ENCODE measurements around the gene MAGEA4. TPM values are rescaled to one million over a fixed set of nuclear protein-coding genes. Genes with fewer than 3 reads are reported as not detected.
"Not testable (repeated sequence)": the region's sequence is repeated elsewhere in the genome, so short reads cannot be mapped to it uniquely, and the experiment has no call there.

Gene MAGEA4
- total RNA-seq, 2 experiments from 2014 or later = not detected

- H3K27ac Mint-ChIP-seq = no peak overlapping the region
- no peaks in the 10 kb centered on the region for H3K36me3 Mint-ChIP-seq (ENCODE audit: low read depth)
- no peak for DNase-seq
- no peaks in the 10 kb centered on the region for H3K9me3 Mint-ChIP-seq (ENCODE audit: low read depth)
- H3K4me3 Mint-ChIP-seq = no peak overlapping the region
- H3K4me1 Mint-ChIP-seq = no peaks in the 10 kb centered on the region
- ChIA-PET POLR2A (no interaction called here), CTCF (no interaction called here)
- intact Hi-C loops (cut with DNase I, micrococcal nuclease) = no loop called here
- H3K27me3 Mint-ChIP-seq = no peaks in the 10 kb centered on the region
- no peak for ATAC-seq
These were observed 9.7 kb upstream of the MAGEA4 start for GRCh38 chrX:151902813-151903591.

- ChIA-PET CTCF (no interaction called here), POLR2A (no interaction called here)
- Mint-ChIP-seq H3K27ac (no peak overlapping the region), H3K27me3 (no peaks in the 10 kb centered on the region), H3K4me1 (no peaks in the 10 kb centered on the region), H3K9me3 (ENCODE audit: low read depth) (no peaks in the 10 kb centered on the region), H3K4me3 (no peak overlapping the region), H3K36me3 (ENCODE audit: low read depth) (no peaks in the 10 kb centered on the region)
- intact Hi-C loops (cut with DNase I, micrococcal nuclease) = no loop called here
- DNase-seq = no peak
- no peak for ATAC-seq
These were observed 7.7 kb upstream of the MAGEA4 start for GRCh38 chrX:151904989-151905388.

GRCh38 chrX:151912221-151912620, 468 bp upstream of the MAGEA4 start:
- H3K9me3 Mint-ChIP-seq (ENCODE audit: low read depth) = no peaks in the 10 kb centered on the region
- intact Hi-C loops (cut with DNase I, micrococcal nuclease) = no loop called here
- no peaks in the 10 kb centered on the region for H3K36me3 Mint-ChIP-seq (ENCODE audit: low read depth)
- no peak for DNase-seq
- no peak overlapping the region for H3K4me3 Mint-ChIP-seq
- ChIA-PET CTCF (no interaction called here), POLR2A (no interaction called here)
- ATAC-seq = no peak
- no peaks in the 10 kb centered on the region for H3K27me3 Mint-ChIP-seq
- no peaks in the 10 kb centered on the region for H3K4me1 Mint-ChIP-seq
- no peak overlapping the region for H3K27ac Mint-ChIP-seq

GRCh38 chrX:151918736-151919135, 6.0 kb downstream of the MAGEA4 start:
- H3K27ac Mint-ChIP-seq; H3K27me3 Mint-ChIP-seq; POLR2A ChIA-PET; CTCF ChIA-PET; H3K9me3 Mint-ChIP-seq (ENCODE audit: low read depth); intact Hi-C loops (cut with DNase I, micrococcal nuclease); DNase-seq; ATAC-seq; H3K4me1 Mint-ChIP-seq; H3K4me3 Mint-ChIP-seq; H3K36me3 Mint-ChIP-seq (ENCODE audit: low read depth): not testable (repeated sequence)

- ChIA-PET POLR2A (no interaction called here), CTCF (no interaction called here)
- Mint-ChIP-seq H3K4me1 (no peaks in the 10 kb centered on the region), H3K4me3 (no peak overlapping the region), H3K36me3 (ENCODE audit: low read depth) (no peaks in the 10 kb centered on the region), H3K27ac (no peak overlapping the region), H3K9me3 (ENCODE audit: low read depth) (no peaks in the 10 kb centered on the region), H3K27me3 (no peaks in the 10 kb centered on the region)
- intact Hi-C loops (cut with DNase I, micrococcal nuclease) = no loop called here
- no peak for DNase-seq
- no peak for ATAC-seq
These were observed 6.9 kb downstream of the MAGEA4 start for GRCh38 chrX:151919610-151920009.

DNA sequence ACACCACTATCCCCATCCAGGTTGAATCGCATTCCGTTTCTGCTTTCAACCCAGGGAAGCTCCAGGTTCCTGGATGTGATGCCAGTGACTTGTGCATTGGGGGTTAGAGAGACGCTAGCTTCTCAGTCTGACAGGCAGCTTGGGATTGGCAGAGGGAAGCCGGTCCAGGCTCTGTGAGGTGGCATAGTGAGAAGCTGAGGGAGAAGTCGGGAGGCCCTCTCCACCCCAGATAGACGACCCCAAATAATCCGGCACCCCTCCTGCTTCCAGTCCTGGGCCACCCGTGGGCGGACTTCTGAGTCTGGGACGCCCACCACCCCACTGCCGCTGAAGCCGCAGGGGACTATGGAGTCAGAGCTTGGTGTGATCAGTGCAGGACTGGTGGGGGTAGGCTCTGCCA, 7.4 kb downstream of the MAGEA4 start:
- no peaks in the 10 kb centered on the region for H3K9me3 Mint-ChIP-seq (ENCODE audit: low read depth)
- no peaks in the 10 kb centered on the region for H3K27me3 Mint-ChIP-seq
- H3K27ac Mint-ChIP-seq = no peak overlapping the region
- H3K4me1 Mint-ChIP-seq = no peaks in the 10 kb centered on the region
- no peak for DNase-seq
- no peak for ATAC-seq
- H3K36me3 Mint-ChIP-seq (ENCODE audit: low read depth) = no peaks in the 10 kb centered on the region
- POLR2A ChIA-PET = no interaction called here
- intact Hi-C loops (cut with DNase I, micrococcal nuclease) = no loop called here
- CTCF ChIA-PET = no interaction called here
- H3K4me3 Mint-ChIP-seq = no peak overlapping the region

DNA sequence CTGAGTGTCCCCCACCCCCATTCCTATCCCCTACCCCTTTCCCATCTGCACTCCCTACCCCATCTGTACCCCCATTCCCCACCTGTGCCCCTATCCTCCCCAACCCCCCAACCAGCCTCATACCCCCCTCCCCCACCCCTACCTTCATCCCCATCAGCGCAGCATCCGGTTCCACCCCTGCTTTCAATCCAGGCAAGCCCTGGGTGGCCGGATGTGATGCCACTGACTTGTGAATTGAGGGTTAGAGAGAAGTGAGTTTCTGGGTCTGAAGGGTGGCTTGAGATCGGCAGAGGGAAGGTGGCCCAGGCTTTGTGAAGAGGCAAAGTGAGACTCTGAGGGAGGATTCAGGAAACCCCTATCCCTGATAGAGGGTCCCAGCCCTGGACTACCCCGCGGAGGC, 7.8 kb downstream of the MAGEA4 start:
- no peak overlapping the region for H3K27ac Mint-ChIP-seq

DNA sequence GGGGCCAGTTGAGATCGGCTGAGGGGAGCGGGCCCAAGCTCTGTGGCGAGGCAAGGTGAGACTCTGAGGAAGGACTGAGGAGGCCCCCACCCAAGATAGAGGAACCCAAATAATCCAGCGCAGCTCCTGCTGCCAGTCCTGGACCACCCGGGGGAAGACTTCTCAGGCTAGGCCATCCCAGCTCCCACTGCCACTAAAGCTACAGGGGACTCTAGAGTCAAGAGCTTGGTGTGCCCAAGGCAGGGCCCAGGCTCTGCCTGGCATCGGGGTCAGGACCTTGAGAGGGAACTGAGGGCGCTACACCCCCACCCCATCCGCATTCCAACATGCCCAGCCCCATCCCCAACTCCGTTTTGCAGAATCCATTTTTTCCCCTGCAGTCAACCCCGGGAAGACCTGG, 8.6 kb downstream of the MAGEA4 start:
- H3K4me1 Mint-ChIP-seq = no peaks in the 10 kb centered on the region
- no peaks in the 10 kb centered on the region for H3K27me3 Mint-ChIP-seq
- DNase-seq (no peak), ATAC-seq (no peak)
- intact Hi-C loops (cut with DNase I, micrococcal nuclease) = no loop called here
- H3K36me3 Mint-ChIP-seq (ENCODE audit: low read depth) = no peaks in the 10 kb centered on the region
- CTCF ChIA-PET = no interaction called here
- H3K27ac Mint-ChIP-seq = no peak overlapping the region
- no peak overlapping the region for H3K4me3 Mint-ChIP-seq
- POLR2A ChIA-PET = no interaction called here
- H3K9me3 Mint-ChIP-seq (ENCODE audit: low read depth) = no peaks in the 10 kb centered on the region

More for the DNA sequence above, 7.8 kb downstream of the MAGEA4 start:
- H3K9me3 Mint-ChIP-seq (ENCODE audit: low read depth) = no peaks in the 10 kb centered on the region
- intact Hi-C loops (cut with DNase I, micrococcal nuclease) = no loop called here
- POLR2A ChIA-PET = no interaction called here
- CTCF ChIA-PET = no interaction called here
- no peak overlapping the region for H3K4me3 Mint-ChIP-seq
- no peak for DNase-seq
- no peaks in the 10 kb centered on the region for H3K36me3 Mint-ChIP-seq (ENCODE audit: low read depth)
- no peak for ATAC-seq
- no peaks in the 10 kb centered on the region for H3K27me3 Mint-ChIP-seq
- H3K4me1 Mint-ChIP-seq = no peaks in the 10 kb centered on the region

DNA sequence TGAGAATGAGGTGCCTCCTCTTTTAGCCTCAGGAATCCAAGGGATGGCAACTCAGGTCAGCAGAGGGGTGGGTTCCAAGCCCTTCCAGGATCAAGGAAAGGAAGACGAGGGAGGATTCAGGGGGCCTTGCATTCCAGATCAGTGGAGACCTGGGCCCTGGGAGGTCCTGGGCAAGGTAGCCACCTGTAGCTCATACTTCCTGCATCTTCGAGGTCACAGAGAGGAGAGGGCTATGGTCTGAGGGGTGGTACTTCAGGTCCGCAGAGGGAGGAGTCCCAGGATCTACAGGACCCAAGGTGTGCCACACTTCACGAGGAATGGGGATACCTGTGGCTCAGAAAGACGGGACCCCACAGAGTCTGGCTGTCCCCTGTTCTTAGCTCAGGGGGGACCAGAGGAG, 9.2 kb downstream of the MAGEA4 start:
- intact Hi-C loops (cut with DNase I, micrococcal nuclease) = no loop called here
- POLR2A ChIA-PET = no interaction called here
- Mint-ChIP-seq H3K9me3 (ENCODE audit: low read depth) (no peaks in the 10 kb centered on the region), H3K27me3 (no peaks in the 10 kb centered on the region), H3K36me3 (ENCODE audit: low read depth) (no peaks in the 10 kb centered on the region), H3K4me3 (no peak overlapping the region), H3K27ac (no peak overlapping the region), H3K4me1 (no peaks in the 10 kb centered on the region)
- no peak for ATAC-seq
- CTCF ChIA-PET = no interaction called here
- no peak for DNase-seq

DNA sequence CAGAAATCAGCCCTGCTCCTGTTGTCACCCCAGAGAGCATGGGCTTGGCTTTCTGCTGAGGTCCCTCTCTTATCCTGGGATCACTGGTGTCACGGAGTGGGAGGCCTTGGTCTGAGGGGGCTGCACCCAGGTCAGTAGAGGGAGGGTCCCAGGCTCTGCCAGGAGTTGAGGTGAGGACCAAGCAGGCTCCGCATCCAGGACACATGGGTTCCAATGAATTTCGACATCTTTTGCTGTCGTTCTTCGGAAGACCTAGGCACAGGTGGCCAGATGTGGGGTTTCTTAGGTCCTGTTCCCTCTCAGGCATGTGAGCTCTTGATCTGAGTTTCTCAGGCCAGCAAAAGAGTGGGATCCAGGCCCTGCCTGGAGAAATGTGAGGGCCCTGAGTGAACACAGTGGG, 10.0 kb downstream of the MAGEA4 start:
- no peak for DNase-seq
- Mint-ChIP-seq H3K4me3 (no peak overlapping the region), H3K4me1 (no peaks in the 10 kb centered on the region), H3K36me3 (ENCODE audit: low read depth) (no peaks in the 10 kb centered on the region), H3K9me3 (ENCODE audit: low read depth) (no peaks in the 10 kb centered on the region), H3K27ac (no peak overlapping the region), H3K27me3 (no peaks in the 10 kb centered on the region)
- no peak for ATAC-seq
- intact Hi-C loops (cut with DNase I, micrococcal nuclease) = no loop called here
- ChIA-PET CTCF (no interaction called here), POLR2A (no interaction called here)

- Mint-ChIP-seq H3K27ac (no peak overlapping the region), H3K4me1 (no peaks in the 10 kb centered on the region), H3K9me3 (ENCODE audit: low read depth) (no peaks in the 10 kb centered on the region), H3K4me3 (no peak overlapping the region), H3K36me3 (ENCODE audit: low read depth) (no peaks in the 10 kb centered on the region), H3K27me3 (no peaks in the 10 kb centered on the region)
- CTCF ChIA-PET = no interaction called here
- POLR2A ChIA-PET = no interaction called here
- ATAC-seq = no peak
- intact Hi-C loops (cut with DNase I, micrococcal nuclease) = no loop called here
- no peak for DNase-seq
These were observed 11.0 kb downstream of the MAGEA4 start for GRCh38 chrX:151923648-151924047.

DNA sequence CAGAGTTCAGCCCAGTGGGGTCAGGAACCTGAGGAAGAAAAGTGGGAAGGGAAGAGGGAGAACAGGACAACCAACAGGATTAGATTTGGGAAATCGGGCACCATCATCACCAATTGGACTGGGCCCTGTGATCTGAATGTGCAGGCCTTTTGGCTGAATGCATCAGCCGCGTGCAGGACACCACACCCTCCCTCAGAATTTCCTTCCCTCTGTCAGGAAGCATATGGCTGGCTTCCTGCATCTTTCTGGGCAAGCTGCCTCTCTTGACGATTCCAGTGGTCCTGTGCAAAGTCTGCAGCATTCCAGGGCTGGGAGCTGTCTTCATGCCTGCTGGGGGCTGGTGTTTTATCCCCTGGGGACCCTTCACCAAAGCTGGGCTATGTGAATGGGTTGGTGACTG, 16.4 kb downstream of the MAGEA4 start:
- no peak for DNase-seq
- POLR2A ChIA-PET = no interaction called here
- no peaks in the 10 kb centered on the region for H3K4me1 Mint-ChIP-seq
- intact Hi-C loops (cut with DNase I, micrococcal nuclease) = no loop called here
- no peak for ATAC-seq
- no peaks in the 10 kb centered on the region for H3K36me3 Mint-ChIP-seq (ENCODE audit: low read depth)
- no peak overlapping the region for H3K4me3 Mint-ChIP-seq
- no peak overlapping the region for H3K27ac Mint-ChIP-seq
- CTCF ChIA-PET = no interaction called here
- no peaks in the 10 kb centered on the region for H3K9me3 Mint-ChIP-seq (ENCODE audit: low read depth)
- H3K27me3 Mint-ChIP-seq = no peaks in the 10 kb centered on the region

- no peaks in the 10 kb centered on the region for H3K36me3 Mint-ChIP-seq (ENCODE audit: low read depth)
- CTCF ChIA-PET = no interaction called here
- POLR2A ChIA-PET = no interaction called here
- intact Hi-C loops (cut with DNase I, micrococcal nuclease) = no loop called here
- H3K4me3 Mint-ChIP-seq = no peak overlapping the region
- ATAC-seq (no peak), DNase-seq (no peak)
- no peaks in the 10 kb centered on the region for H3K9me3 Mint-ChIP-seq (ENCODE audit: low read depth)
- H3K27ac Mint-ChIP-seq = no peak overlapping the region
- no peaks in the 10 kb centered on the region for H3K4me1 Mint-ChIP-seq
- H3K27me3 Mint-ChIP-seq = no peaks in the 10 kb centered on the region
These were observed 22.7 kb downstream of the MAGEA4 start for GRCh38 chrX:151935358-151935757.

Measured in activated CD4-positive, alpha-beta T cell treated with anti-CD3 and anti-CD28 coated beads for 36 hours (primary cell).